HG03460 (cell line): ENCODE results near the gene RNF113B.

Source experiments
- ATAC-seq: cut with Tn5 transposase; IDR thresholded peaks from one replicate; pipeline ENCODE4 v1.9.1; 2021; ENCODE audit not compliant: unreplicated experiment

The RNF113B gene

DNA sequence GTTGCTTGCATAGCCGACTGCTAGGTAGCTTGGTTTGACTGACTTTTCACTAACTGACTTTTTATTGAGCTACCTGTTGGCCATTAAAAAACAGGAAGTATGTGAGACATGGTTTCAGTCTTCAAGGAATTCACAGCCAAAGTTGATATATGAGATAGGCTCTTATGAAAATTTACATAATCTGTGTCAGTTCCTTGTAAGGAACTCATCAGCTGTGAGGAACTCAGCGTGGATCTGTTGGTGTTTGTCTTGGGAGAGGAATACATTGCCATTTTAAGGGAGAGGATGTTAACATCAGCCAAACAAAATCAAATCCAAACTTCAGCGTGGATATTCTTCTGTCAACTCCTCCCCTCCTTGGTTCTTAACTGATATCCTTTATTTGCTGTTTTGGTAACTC, 2.0 kb downstream of the RNF113B start:
- no peak for ATAC-seq

DNA sequence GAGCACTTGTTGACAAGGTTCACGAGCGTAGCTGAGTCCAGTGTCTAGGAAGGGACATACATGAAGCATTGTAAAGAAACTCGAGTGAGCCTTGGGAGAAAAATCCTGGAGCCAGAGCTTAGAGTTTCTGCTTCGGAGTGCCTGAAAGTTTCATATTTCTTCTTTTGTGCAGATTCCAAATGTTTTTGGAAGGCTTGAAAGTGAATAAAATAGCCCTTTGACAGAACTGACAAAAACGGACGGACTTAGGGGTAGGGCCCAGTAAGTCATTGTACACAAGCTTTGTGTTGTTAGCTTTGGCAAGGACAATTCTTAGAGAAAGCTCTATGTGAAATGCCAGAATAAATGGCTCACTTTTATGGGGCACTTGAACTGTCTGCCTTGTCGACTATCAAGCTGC, 2.8 kb downstream of the RNF113B start:
- ATAC-seq = no peak

DNA sequence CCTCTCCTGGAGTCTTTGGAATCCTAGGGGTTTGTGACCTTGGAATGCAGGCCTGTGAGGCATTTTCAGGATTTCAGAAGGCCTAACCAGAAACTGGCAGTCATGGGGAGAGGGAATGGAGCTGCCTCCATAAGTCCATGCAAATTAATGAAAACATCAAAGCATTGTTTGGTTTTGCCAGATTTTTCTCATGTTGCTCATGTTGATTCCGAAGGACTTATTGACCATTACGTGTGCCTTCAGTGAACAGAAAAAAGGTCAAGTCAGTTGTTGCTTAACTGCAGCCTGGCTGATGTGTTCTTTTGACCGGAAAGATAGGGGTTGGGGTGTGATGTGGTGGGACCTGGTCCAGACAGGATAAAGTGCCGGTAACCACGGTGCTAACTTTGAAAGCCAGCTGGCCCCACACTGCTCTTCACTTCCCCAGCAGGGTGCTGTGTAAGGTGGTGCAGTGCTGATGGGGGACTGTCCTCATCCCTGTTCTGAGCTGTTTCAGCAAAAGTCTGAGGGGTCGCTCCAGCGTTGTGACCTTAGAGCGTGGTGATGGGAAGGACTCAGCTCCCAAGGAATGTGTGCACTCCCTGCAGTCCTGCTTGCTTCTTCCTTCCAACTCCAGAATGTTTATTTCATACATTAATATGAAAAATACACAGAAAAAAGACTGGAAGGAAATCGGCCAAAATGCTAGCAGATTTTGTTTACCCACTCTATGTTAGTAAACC, 3.5 kb downstream of the RNF113B start:
- ATAC-seq = no peak

GRCh38 chr13:98172590-98173422, 4.3 kb downstream of the RNF113B start:
- no peak for ATAC-seq

- no peak for ATAC-seq
These were observed 5.0 kb downstream of the RNF113B start for GRCh38 chr13:98171900-98172589.

- no peak for ATAC-seq
These were observed 7.7 kb downstream of the RNF113B start for GRCh38 chr13:98169331-98169730.

DNA sequence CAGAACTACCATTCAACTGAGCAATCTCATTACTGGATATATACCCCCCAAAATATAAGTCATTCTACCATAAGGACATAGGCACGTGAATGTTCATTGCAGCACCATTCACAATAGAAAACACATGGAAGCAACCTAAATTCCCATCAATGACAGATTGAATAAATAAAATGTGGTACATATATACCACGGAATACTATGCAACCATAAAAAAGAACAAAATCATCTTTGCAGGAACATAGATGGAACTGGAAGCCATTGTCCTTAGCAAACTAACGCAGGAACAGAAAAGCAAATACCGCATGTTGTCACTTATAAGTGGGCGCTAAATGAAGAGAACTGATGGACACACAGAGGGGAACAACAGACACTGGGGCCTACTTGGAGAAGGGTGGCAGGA, 14.1 kb downstream of the RNF113B start:
- no peak for ATAC-seq

DNA sequence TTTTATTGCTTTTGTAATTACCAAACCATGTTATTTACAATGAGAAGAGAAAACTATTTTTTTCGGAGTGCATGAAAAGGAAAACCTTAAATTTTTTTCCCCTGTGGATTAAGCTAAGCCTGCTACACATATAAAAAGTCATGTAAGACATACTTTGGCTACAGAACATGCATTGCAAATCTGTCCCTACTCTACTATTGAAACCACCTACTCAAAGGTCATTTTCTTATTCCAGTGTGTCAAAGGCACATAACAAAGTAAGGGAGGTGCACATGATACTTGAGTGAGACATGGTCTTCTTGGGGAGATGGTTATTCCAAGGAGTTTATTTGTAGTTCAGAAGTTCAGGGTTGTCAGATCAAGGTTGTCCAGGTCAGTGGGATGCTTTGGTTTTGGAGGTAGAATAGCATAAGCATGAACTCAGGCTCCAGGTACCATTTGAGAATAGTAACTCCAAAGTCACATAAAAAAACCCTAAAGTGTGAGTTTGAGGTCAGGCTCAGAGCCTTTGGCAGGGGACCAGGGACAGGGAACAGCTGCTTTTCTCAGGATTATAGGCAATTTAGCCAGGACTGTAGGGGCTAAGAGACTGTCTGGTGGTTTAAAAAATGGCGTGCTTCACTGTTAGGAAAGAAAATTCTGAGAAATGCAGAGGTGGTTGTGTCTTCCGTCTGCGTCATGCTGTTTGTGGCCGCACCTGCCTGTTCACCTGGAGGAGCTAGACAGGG, 18.7 kb downstream of the RNF113B start:
- ATAC-seq = no peak

DNA sequence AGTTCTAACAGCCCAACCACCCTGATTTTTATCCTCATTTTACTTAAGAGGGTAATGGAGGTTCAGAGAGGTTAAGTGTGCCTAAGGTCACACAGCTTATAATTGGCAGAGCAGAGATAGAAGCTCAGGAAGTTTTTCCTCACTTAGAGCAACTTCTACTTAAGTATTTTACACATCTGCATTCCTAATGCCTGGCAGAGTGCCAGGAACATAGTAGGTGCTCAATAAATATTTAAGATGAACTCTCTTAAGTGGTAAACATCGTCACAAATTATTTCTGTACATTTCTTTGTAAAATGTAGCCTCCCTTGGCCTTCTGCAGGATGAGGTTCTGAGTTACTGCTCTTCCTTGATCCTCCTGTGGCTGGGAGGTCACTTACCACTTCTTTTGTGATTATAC, 19.5 kb downstream of the RNF113B start:
- no peak for ATAC-seq

GRCh38 chr13:98157188-98157587, 19.9 kb downstream of the RNF113B start:
- ATAC-seq = no peak

GRCh38 chr13:98156259-98156658, 20.8 kb downstream of the RNF113B start:
- no peak for ATAC-seq

DNA sequence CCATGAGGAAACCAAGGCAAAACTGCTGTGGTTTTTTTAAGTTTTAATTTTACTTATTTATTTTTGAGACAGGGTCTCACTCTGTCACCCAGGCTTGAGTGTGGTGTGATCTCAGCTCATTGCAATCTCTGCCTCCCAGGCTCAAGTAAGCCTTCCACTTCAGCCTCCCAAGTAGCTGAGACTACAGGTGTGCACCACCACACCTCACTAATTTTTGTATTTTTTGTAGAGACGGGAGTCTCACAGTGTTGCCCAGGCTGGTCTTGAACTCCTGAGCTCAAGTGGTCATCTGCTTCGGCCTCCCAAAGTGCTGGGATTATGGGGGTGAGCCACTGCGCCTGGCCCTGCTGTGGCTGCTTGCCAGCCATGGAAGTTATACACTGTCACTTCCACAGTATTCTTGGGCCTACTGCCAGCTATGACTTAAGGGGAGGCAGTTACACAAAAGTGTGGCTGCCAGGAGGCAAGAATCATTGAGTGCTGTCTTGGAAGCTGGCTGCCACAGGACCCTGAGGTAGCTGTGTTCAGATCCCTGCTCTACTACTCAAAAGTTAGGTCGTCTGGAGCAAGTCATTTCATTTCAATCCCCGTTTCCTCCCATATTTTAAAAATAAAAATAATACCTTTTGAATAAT, 21.5 kb downstream of the RNF113B start:
- no peak for ATAC-seq

DNA sequence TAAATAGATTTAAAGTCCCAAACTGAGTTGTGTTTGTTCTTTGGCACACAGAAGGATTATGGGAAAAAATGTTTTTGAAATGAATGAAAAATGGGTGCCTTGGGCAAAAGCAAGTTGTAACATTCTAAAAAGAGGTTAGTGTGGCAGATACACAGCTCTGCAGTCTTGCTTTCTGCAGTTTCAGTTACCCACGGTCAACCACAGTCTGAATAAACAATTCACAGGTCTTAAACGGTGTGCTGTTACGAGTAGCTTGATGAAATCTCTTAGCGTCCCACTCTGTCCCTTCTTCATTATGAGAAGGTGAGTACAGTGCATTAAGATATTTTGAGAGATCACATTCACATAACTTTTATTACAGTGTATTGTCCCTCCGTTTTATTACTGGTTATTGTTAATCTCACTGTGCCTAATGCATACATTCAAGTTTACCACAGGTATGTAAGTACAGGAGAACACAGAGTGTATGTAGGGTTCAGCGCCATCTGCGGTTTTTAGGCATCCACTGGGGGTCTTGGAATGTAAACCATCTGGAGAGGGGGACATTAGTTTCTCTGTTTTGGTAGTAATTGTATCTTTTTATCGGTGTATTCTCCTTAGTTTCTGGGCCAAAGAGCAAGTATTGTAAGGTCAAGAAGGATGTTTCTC, 26.1 kb downstream of the RNF113B start:
- ATAC-seq = no peak

DNA sequence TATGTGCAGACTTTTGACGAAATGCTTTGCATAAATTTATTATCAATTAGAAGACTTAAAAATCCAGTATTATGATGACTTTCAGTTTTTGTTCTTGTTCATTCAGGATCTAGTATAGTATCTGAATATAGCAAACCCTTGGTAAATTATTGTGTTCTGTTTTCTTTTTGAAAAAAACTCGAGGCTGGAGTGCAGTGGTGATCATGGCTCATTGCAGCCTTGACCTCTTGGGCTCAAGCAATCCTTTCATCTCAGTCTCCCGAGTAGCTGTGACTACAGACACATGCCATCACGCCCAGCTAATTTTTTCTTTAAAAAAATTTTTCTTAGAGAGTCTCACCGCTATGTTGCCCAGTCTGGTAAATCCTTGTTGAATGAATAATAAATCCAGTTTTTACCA, 29.5 kb downstream of the RNF113B start:
- no peak for ATAC-seq

DNA sequence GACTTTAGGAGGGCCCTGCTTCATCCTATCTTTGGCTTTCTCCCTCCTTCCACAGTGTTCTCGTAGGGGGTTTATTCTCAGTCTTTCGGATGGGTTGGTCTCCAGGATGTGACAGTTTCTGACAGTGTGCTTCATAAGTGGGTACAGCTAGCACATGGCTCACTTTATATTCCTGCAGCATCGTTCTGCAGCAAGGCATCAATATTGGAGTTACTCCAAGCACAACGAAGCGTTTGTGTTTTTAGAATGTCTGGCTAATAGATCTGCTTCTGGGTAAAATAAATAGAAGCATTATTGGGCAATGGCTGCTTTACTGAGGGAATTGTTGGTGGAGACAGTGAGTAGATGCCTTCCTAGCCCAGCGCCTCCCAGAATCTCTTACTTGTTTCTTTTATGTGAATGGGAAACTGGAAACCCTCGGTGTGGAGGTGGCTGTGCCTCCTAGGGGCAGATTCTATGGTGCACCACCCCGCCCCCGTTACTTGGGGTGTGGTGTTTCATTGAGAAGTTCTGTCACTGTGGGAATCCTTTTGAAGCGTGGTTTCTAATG, 32.2 kb downstream of the RNF113B start:
- ATAC-seq = no peak

- no peak for ATAC-seq
These were observed 32.9 kb downstream of the RNF113B start for GRCh38 chr13:98144027-98144741.

DNA sequence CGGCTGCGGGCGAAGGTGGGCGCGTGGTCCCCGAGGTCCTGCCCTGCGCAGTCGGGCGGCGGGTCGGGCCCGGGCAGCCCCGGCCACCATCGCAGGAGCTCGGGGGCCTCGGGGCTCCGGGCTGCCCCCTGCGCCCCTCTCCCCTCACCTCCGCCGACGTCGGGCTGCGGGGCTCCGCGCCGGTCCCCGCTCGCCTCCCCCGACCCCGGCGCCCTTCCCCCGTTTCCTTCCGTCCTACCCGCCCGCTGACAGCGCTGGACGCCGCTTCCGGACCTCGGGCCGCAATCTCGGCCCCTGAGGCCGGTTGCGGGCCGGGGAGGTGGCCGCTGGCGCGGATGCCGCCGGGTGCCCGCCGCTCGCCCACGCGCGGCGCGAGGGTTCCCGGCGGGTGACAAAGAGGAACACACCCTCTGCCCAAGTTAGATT, 33.5 kb downstream of the RNF113B start:
- ATAC-seq = no peak

GRCh38 chr13:98143157-98143553, 33.9 kb downstream of the RNF113B start:
- ATAC-seq = no peak
